Vagina (tissue), 2 donors: ENCODE results near the gene MFF. TPM values are rescaled to one million over a fixed set of nuclear protein-coding genes. Genes with fewer than 3 reads are reported as not detected.

Experiments used
- DNase-seq, 2 donors: peaks; one replicate each; pipeline ENCODE4 v3.0.0-alpha.2; 2017; ENCODE audit errors: extremely low spot score in 2 of 2
- H3K27ac ChIP-seq: fragments of 200-600 bp; sonication (generic); one replicate; pipeline ENCODE4 v1.5.1; 2019
- H3K27me3 ChIP-seq: fragments of 200-600 bp; sonication (generic); one replicate; pipeline ENCODE4 v1.5.1; 2019
- H3K36me3 ChIP-seq, 2 donors: fragments of 200-600 bp; sonication (generic); one replicate each; pipeline ENCODE4 v1.5.1; 2017 to 2019
- H3K4me1 ChIP-seq: fragments of 200-600 bp; sonication (generic); one replicate; pipeline ENCODE4 v1.5.1; 2019
- H3K4me3 ChIP-seq, 2 donors: fragments of 200-600 bp; sonication (generic); 1 replicate in 1 of 2; 2 replicates in 1 of 2; pipeline ENCODE4 v1.5.1; 2016 to 2019
- H3K9me3 ChIP-seq: fragments of 200-600 bp; sonication (generic); one replicate; pipeline ENCODE4 v1.5.1; 2019
- POLR2A ChIP-seq, 2 donors: fragments of 450-650 bp; IDR thresholded peaks; one replicate each; pipeline ENCODE4 v1.6.1; 2017; ENCODE audit warnings: antibody characterized with exemption in 2 of 2, mild to moderate bottlenecking in 2 of 2, moderate library complexity in 2 of 2
- POLR2AphosphoS5 ChIP-seq, 2 donors: sonication (generic); formaldehyde crosslinking; IDR thresholded peaks; one replicate each; pipeline ENCODE4 v1.9.0; 2017; ENCODE audit warnings: antibody characterized with exemption in 2 of 2, mild to moderate bottlenecking in 2 of 2, low read depth in 1 of 2; ENCODE audit not compliant: insufficient read depth in 1 of 2
- intact Hi-C: fragments of 100-400 bp; cut with DNase I; formaldehyde crosslinking; loops from one replicate; pipeline ENCODE4 v1.15.1; 2023
- total RNA-seq: library from RNA; depleted of rRNA; stranded (reverse); fragments of >200 nt; gene quantifications from one replicate; pipeline ENCODE4 v1.2.3, GENCODE V29; 2016
- TF ChIP-seq, protein P1 (sequence below), 3 experiments: fragments of 450-650 bp in 2 of 3; fragments of 200-600 bp in 1 of 3; sonication (generic) in 1 of 3; IDR thresholded peaks; one replicate each; pipeline ENCODE4 v1.5.1; 2017 to 2019; ENCODE audit warnings: antibody characterized with exemption in 3 of 3, mild to moderate bottlenecking in 2 of 3, moderate library complexity in 2 of 3

The MFF gene
- total RNA-seq, 1 donor from 2014 or later: 109 TPM

DNA sequence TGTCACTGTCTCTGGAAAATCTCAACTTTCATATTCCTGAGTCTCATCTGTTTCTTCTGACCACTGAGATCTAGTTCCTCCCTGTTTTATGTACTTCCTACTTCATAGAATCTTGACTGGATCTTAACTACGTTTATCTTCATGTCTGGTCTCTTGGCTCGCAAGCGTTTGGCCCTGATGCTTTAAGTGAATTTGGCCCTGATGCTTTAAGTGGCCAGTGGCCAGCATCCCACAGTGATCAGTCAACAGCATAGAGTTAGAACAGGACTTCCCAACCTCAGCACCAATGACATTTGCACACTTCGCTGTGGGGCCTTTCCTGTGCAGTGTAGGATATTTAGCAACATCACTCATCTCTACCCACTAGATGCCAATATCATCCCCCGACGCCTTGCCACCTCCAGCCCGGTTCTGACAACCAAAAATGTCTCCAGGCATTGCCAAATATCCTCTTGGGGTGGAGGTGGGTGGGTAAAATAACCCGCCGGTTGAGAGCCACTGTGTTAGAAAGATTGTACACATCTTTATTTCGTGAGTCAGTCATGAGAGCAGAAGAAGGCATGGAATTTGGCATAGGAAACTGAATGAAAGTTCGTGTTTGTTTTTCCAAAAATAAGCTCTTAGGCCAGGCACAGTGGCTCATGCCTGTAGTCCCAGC, 41.8 kb downstream of the MFF start:
- intact Hi-C loops: no loop called here
- DNase-seq: no peak
- Histone ChIP-seq H3K9me3 (no peaks in the 10 kb centered on the region), H3K4me1 (no peaks in the 10 kb centered on the region), H3K4me3 (no peak overlapping the region), H3K36me3 (no peaks in the 10 kb centered on the region), H3K27me3 (no peaks in the 10 kb centered on the region), H3K27ac (no peak overlapping the region)
- TF ChIP-seq, protein P1, sequence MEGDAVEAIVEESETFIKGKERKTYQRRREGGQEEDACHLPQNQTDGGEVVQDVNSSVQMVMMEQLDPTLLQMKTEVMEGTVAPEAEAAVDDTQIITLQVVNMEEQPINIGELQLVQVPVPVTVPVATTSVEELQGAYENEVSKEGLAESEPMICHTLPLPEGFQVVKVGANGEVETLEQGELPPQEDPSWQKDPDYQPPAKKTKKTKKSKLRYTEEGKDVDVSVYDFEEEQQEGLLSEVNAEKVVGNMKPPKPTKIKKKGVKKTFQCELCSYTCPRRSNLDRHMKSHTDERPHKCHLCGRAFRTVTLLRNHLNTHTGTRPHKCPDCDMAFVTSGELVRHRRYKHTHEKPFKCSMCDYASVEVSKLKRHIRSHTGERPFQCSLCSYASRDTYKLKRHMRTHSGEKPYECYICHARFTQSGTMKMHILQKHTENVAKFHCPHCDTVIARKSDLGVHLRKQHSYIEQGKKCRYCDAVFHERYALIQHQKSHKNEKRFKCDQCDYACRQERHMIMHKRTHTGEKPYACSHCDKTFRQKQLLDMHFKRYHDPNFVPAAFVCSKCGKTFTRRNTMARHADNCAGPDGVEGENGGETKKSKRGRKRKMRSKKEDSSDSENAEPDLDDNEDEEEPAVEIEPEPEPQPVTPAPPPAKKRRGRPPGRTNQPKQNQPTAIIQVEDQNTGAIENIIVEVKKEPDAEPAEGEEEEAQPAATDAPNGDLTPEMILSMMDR (IDR thresholded peaks at IDR 0.05): no peak
- TF ChIP-seq POLR2AphosphoS5 (IDR thresholded peaks at IDR 0.05; ENCODE audit: insufficient read depth in 1 of 2, low read depth in 1 of 2): no peak

DNA sequence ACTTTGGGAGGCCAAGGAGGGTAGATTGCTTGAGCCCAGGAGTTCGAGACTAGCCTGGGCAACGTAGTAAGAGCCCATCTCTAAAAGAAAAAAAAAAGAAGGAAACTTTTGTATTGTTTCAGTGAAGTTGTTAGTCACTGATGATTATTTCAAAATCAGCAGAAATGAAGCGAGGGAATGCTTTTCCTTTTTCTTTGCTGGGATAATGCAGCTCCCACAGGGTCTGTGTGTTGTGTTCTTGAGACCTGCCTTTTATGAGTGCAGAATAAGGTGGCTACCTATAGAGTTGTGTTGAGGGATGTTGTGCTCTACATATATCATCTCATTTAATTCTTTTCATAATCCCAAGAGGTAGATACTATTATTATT, 42.4 kb downstream of the MFF start:
- H3K4me1 ChIP-seq: no peaks in the 10 kb centered on the region
- no peaks in the 10 kb centered on the region for H3K9me3 ChIP-seq
- intact Hi-C loops: no loop called here
- no peak overlapping the region for H3K4me3 ChIP-seq
- TF ChIP-seq POLR2AphosphoS5 (IDR thresholded peaks at IDR 0.05; ENCODE audit: insufficient read depth in 1 of 2, low read depth in 1 of 2) (no peak), POLR2A (IDR thresholded peaks at IDR 0.05) (no peak)
- TF ChIP-seq, protein P1 (IDR thresholded peaks at IDR 0.05): no peak
- no peaks in the 10 kb centered on the region for H3K27me3 ChIP-seq
- no peak for DNase-seq
- H3K36me3 ChIP-seq: no peaks in the 10 kb centered on the region
- no peak overlapping the region for H3K27ac ChIP-seq

DNA sequence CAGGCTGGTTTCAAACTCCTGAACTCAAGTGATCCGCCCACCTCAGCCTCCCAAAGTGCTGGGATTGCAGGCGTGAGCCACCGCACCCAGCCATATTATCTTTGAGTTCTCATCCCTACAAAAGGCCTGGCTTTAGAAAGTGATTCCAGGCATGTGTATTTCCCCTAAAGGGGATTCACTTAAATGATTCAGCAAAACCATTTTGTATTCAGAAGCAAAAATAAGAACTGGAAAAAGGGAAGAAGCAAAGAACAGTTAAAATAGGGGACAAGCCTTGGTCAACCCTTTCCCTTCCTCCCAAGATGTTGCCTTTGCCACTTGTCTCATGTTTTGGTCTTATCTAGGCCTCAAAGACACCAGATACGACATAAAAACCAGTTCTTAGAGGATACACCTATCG, 43.5 kb downstream of the MFF start:
- Histone ChIP-seq H3K27me3 (no peaks in the 10 kb centered on the region), H3K36me3 (no peaks in the 10 kb centered on the region), H3K9me3 (no peaks in the 10 kb centered on the region), H3K27ac (no peak overlapping the region), H3K4me3 (no peak overlapping the region), H3K4me1 (no peaks in the 10 kb centered on the region)
- intact Hi-C loops: no loop called here
- TF ChIP-seq POLR2AphosphoS5 (IDR thresholded peaks at IDR 0.05; ENCODE audit: insufficient read depth in 1 of 2, low read depth in 1 of 2) (no peak), POLR2A (IDR thresholded peaks at IDR 0.05) (no peak)
- TF ChIP-seq, protein P1 (IDR thresholded peaks at IDR 0.05): no peak
- no peak for DNase-seq

DNA sequence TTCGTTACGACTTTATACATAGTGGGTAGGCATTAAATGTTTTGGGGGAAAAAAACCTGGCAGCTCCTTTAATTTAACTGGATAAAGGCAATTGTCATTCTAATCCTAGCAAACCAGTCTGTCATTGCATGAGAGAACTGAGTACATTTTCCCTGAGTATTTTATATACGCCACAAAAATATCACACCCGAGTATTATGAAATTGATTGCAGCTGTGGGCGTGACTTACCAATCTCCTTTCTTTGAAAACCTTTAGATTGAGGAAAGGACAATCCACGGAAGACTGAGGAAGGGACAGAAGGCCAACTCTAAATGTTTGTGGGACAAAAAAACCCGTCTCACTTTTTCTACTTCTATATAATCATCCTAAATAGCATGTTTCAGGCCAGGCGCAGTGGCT, 45.0 kb downstream of the MFF start:
- H3K4me3 ChIP-seq: no peak overlapping the region
- H3K27me3 ChIP-seq: no peaks in the 10 kb centered on the region
- no peak for DNase-seq
- H3K4me1 ChIP-seq: no peaks in the 10 kb centered on the region
- intact Hi-C loops: no loop called here
- H3K36me3 ChIP-seq: no peaks in the 10 kb centered on the region
- H3K27ac ChIP-seq: no peak overlapping the region
- no peaks in the 10 kb centered on the region for H3K9me3 ChIP-seq
- TF ChIP-seq POLR2AphosphoS5 (IDR thresholded peaks at IDR 0.05; ENCODE audit: insufficient read depth in 1 of 2, low read depth in 1 of 2) (no peak), POLR2A (IDR thresholded peaks at IDR 0.05) (no peak)
- TF ChIP-seq, protein P1 (IDR thresholded peaks at IDR 0.05): no peak

DNA sequence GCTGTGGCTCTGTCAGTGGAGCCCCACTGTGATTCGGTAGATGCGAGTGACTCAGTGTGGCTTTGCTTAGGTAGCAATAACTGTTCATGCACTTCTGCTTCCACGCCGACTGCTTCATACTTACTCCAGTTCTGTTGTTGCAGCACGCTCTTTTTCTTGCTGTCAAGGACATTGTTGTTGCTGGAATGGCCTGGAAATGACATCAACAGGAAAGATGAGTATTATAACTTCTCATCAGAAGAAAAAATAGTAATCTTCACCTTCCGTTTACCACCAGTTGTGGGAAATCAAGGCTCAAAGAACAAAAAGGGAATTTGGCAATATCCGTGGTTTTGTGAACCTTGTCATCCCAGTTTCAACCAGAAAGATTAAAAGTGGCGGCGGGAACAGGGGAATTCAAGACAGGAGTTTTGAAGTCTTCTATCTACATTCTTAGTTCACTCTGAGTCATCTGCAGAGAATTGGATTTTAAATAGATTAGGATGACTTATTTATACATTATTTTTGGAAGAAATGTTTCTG, 45.8 kb downstream of the MFF start:
- no peaks in the 10 kb centered on the region for H3K4me1 ChIP-seq
- no peak for DNase-seq
- no peak overlapping the region for H3K4me3 ChIP-seq
- no peaks in the 10 kb centered on the region for H3K36me3 ChIP-seq
- H3K27ac ChIP-seq: no peak overlapping the region
- intact Hi-C loops: no loop called here
- no peaks in the 10 kb centered on the region for H3K9me3 ChIP-seq
- no peaks in the 10 kb centered on the region for H3K27me3 ChIP-seq
- TF ChIP-seq POLR2AphosphoS5 (IDR thresholded peaks at IDR 0.05; ENCODE audit: insufficient read depth in 1 of 2, low read depth in 1 of 2) (no peak), POLR2A (IDR thresholded peaks at IDR 0.05) (no peak)
- TF ChIP-seq, protein P1 (IDR thresholded peaks at IDR 0.05): no peak
